ENCODE measurements around the gene CAMK2N1.
"Not testable (repeated sequence)": the region's sequence is repeated elsewhere in the genome, so short reads cannot be mapped to it uniquely, and the experiment has no call there.

The CAMK2N1 gene

GRCh38 chr1:20505488-20505887, 19.5 kb upstream of the CAMK2N1 start:
- Mint-ChIP-seq H3K4me3 (peak overlapping the region; percentile 51), H3K27ac (peak overlapping the region; percentile 41), H3K36me3 (no peaks in the 10 kb centered on the region)

GRCh38 chr1:20500716-20501115, 14.7 kb upstream of the CAMK2N1 start:
- H3K27me3 Mint-ChIP-seq: no peaks in the 10 kb centered on the region
- H3K4me1 Mint-ChIP-seq: peaks cover 26% of the 10 kb centered on the region
- H3K36me3 Mint-ChIP-seq: no peaks in the 10 kb centered on the region
- no peak overlapping the region for H3K27ac Mint-ChIP-seq
- no peaks in the 10 kb centered on the region for H3K9me3 Mint-ChIP-seq
- no peak overlapping the region for H3K4me3 Mint-ChIP-seq

More at GRCh38 chr1:20505488-20505887, 19.5 kb upstream of the CAMK2N1 start:
- no peaks in the 10 kb centered on the region for H3K27me3 Mint-ChIP-seq
- peaks cover 30% of the 10 kb centered on the region for H3K4me1 Mint-ChIP-seq
- no peaks in the 10 kb centered on the region for H3K9me3 Mint-ChIP-seq

- Mint-ChIP-seq H3K4me3 (no peak overlapping the region), H3K36me3 (no peaks in the 10 kb centered on the region), H3K4me1 (peaks cover 28% of the 10 kb centered on the region), H3K27me3 (no peaks in the 10 kb centered on the region), H3K9me3 (no peaks in the 10 kb centered on the region), H3K27ac (no peak overlapping the region)
Observed at GRCh38 chr1:20499718-20500117, 13.7 kb upstream of the CAMK2N1 start.

- no peak overlapping the region for H3K27ac Mint-ChIP-seq
- H3K4me1 Mint-ChIP-seq: peaks cover 24% of the 10 kb centered on the region
- H3K9me3 Mint-ChIP-seq: no peaks in the 10 kb centered on the region
- H3K36me3 Mint-ChIP-seq: no peaks in the 10 kb centered on the region
- H3K4me3 Mint-ChIP-seq: no peak overlapping the region
- no peaks in the 10 kb centered on the region for H3K27me3 Mint-ChIP-seq
Observed at GRCh38 chr1:20499105-20499504, 13.1 kb upstream of the CAMK2N1 start.

GRCh38 chr1:20498116-20498515, 12.1 kb upstream of the CAMK2N1 start:
- H3K4me3 Mint-ChIP-seq: no peak overlapping the region
- no peaks in the 10 kb centered on the region for H3K36me3 Mint-ChIP-seq
- H3K9me3 Mint-ChIP-seq: no peaks in the 10 kb centered on the region
- H3K27me3 Mint-ChIP-seq: no peaks in the 10 kb centered on the region
- no peak overlapping the region for H3K27ac Mint-ChIP-seq
- H3K4me1 Mint-ChIP-seq: peaks cover 21% of the 10 kb centered on the region

- Mint-ChIP-seq H3K9me3 (no peaks in the 10 kb centered on the region), H3K4me1 (peaks cover 21% of the 10 kb centered on the region), H3K27ac (no peak overlapping the region), H3K27me3 (no peaks in the 10 kb centered on the region), H3K4me3 (no peak overlapping the region), H3K36me3 (no peaks in the 10 kb centered on the region)
Observed at GRCh38 chr1:20497506-20497905, 11.5 kb upstream of the CAMK2N1 start.

GRCh38 chr1:20496725-20497383, 10.8 kb upstream of the CAMK2N1 start:
- not testable (repeated sequence) for H3K36me3 Mint-ChIP-seq, H3K9me3 Mint-ChIP-seq, H3K4me3 Mint-ChIP-seq, H3K27me3 Mint-ChIP-seq
- Mint-ChIP-seq H3K27ac (peak overlapping the region; percentile 83), H3K4me1 (peaks cover 21% of the 10 kb centered on the region)

- Mint-ChIP-seq H3K27ac (no peak overlapping the region), H3K4me1 (peaks cover 21% of the 10 kb centered on the region)
Observed at GRCh38 chr1:20496241-20496661, 10.2 kb upstream of the CAMK2N1 start.

GRCh38 chr1:20495661-20496060, 9.7 kb upstream of the CAMK2N1 start:
- Mint-ChIP-seq H3K4me1 (peaks cover 21% of the 10 kb centered on the region), H3K36me3 (no peaks in the 10 kb centered on the region), H3K27ac (no peak overlapping the region), H3K9me3 (no peaks in the 10 kb centered on the region), H3K27me3 (no peaks in the 10 kb centered on the region), H3K4me3 (no peak overlapping the region)

More at GRCh38 chr1:20496241-20496661, 10.2 kb upstream of the CAMK2N1 start:
- Mint-ChIP-seq H3K9me3 (no peaks in the 10 kb centered on the region), H3K4me3 (no peak overlapping the region), H3K27me3 (no peaks in the 10 kb centered on the region), H3K36me3 (no peaks in the 10 kb centered on the region)

GRCh38 chr1:20494609-20495311, 8.8 kb upstream of the CAMK2N1 start:
- Mint-ChIP-seq H3K4me1 (peaks cover 21% of the 10 kb centered on the region), H3K9me3 (no peaks in the 10 kb centered on the region), H3K36me3 (no peaks in the 10 kb centered on the region), H3K27me3 (no peaks in the 10 kb centered on the region), H3K4me3 (no peak overlapping the region), H3K27ac (no peak overlapping the region)

GRCh38 chr1:20493839-20494608, 8.0 kb upstream of the CAMK2N1 start:
- Mint-ChIP-seq H3K4me3 (no peak overlapping the region), H3K27me3 (no peaks in the 10 kb centered on the region), H3K9me3 (no peaks in the 10 kb centered on the region), H3K36me3 (no peaks in the 10 kb centered on the region), H3K27ac (no peak overlapping the region), H3K4me1 (peaks cover 21% of the 10 kb centered on the region)

GRCh38 chr1:20493309-20493708, 7.3 kb upstream of the CAMK2N1 start:
- H3K36me3 Mint-ChIP-seq: no peaks in the 10 kb centered on the region
- no peaks in the 10 kb centered on the region for H3K27me3 Mint-ChIP-seq
- H3K27ac Mint-ChIP-seq: no peak overlapping the region
- H3K9me3 Mint-ChIP-seq: no peaks in the 10 kb centered on the region
- no peak overlapping the region for H3K4me3 Mint-ChIP-seq
- H3K4me1 Mint-ChIP-seq: peaks cover 21% of the 10 kb centered on the region

GRCh38 chr1:20492751-20493150, 6.7 kb upstream of the CAMK2N1 start:
- no peaks in the 10 kb centered on the region for H3K9me3 Mint-ChIP-seq

GRCh38 chr1:20491866-20492265, 5.9 kb upstream of the CAMK2N1 start:
- Mint-ChIP-seq H3K9me3 (no peaks in the 10 kb centered on the region), H3K4me3 (no peak overlapping the region), H3K27me3 (peaks cover 7% of the 10 kb centered on the region), H3K27ac (no peak overlapping the region), H3K36me3 (no peaks in the 10 kb centered on the region), H3K4me1 (peaks cover 27% of the 10 kb centered on the region)

More at GRCh38 chr1:20492751-20493150, 6.7 kb upstream of the CAMK2N1 start:
- Mint-ChIP-seq H3K36me3 (no peaks in the 10 kb centered on the region), H3K4me3 (no peak overlapping the region), H3K27me3 (peaks cover 3% of the 10 kb centered on the region), H3K27ac (no peak overlapping the region), H3K4me1 (peaks cover 21% of the 10 kb centered on the region)

GRCh38 chr1:20491178-20491577, 5.2 kb upstream of the CAMK2N1 start:
- Mint-ChIP-seq H3K4me1 (peaks cover 21% of the 10 kb centered on the region), H3K27me3 (peaks cover 7% of the 10 kb centered on the region), H3K9me3 (no peaks in the 10 kb centered on the region), H3K4me3 (no peak overlapping the region), H3K36me3 (no peaks in the 10 kb centered on the region), H3K27ac (no peak overlapping the region)

- Mint-ChIP-seq H3K9me3 (no peaks in the 10 kb centered on the region), H3K27me3 (peaks cover 25% of the 10 kb centered on the region), H3K27ac (no peak overlapping the region), H3K4me3 (peak overlapping the region; percentile 80), H3K36me3 (no peaks in the 10 kb centered on the region), H3K4me1 (peaks cover 20% of the 10 kb centered on the region)
Observed at GRCh38 chr1:20487236-20487590, 1.2 kb upstream of the CAMK2N1 start.
